ENCODE data around the gene SMIM11.

GRCh38 chr21:34340061-34340460 is 35.2 kb upstream of the SMIM11 start:
- TF ChIP-seq, protein P1, sequence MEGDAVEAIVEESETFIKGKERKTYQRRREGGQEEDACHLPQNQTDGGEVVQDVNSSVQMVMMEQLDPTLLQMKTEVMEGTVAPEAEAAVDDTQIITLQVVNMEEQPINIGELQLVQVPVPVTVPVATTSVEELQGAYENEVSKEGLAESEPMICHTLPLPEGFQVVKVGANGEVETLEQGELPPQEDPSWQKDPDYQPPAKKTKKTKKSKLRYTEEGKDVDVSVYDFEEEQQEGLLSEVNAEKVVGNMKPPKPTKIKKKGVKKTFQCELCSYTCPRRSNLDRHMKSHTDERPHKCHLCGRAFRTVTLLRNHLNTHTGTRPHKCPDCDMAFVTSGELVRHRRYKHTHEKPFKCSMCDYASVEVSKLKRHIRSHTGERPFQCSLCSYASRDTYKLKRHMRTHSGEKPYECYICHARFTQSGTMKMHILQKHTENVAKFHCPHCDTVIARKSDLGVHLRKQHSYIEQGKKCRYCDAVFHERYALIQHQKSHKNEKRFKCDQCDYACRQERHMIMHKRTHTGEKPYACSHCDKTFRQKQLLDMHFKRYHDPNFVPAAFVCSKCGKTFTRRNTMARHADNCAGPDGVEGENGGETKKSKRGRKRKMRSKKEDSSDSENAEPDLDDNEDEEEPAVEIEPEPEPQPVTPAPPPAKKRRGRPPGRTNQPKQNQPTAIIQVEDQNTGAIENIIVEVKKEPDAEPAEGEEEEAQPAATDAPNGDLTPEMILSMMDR (IDR thresholded peaks at IDR 0.05), result no peak
- TF ChIP-seq POLR2A (IDR thresholded peaks at IDR 0.05), result no peak
